ENCODE data around the gene PXDC1. TPM values are rescaled to one million over a fixed set of nuclear protein-coding genes. Genes with fewer than 3 reads are reported as not detected.

PXDC1 gene
- total and polyA plus RNA-seq, 4 donors, result 24.1 to 106 (median 77.6) TPM

DNA sequence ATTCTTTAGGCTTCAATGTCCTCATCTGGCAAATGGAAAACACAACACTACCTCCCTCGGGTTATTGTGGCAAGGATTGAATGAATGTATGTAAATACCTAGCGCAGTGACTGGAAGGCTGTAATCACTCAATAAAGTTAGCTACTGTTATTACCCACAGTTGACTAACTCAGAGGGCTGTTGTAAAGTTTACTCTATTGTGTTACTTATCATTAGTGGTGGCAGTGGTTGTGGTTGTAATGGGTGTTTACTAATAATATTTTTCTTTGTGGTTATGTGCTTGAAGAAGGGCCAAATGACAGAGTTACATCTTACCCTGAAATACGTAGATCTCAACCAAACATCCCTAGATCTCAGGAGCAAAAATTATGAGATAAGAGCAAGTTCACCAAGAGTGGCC is 42.0 kb upstream of the PXDC1 start (continued):
- TF ChIP-seq GABPA (IDR thresholded peaks at IDR 0.05 in 1 of 2, conservative IDR thresholded peaks at IDR 0.05 in 1 of 2) (no peak), NR2F2 (IDR thresholded peaks at IDR 0.05) (no peak), SP1 (IDR thresholded peaks at IDR 0.05) (no peak), TAF1 (conservative IDR thresholded peaks at IDR 0.05) (no peak)

- Histone ChIP-seq H3K9ac (ENCODE audit: low read depth in 1 of 2, low read length in 2 of 2) (no peak overlapping the region), H3K36me3 (ENCODE audit: control insufficient read depth in 4 of 4, insufficient read depth in 3 of 4, low read depth in 1 of 4, low read length in 3 of 4) (no peaks in the 10 kb centered on the region), H3K4me1 (ENCODE audit: control insufficient read depth in 4 of 4, insufficient read depth in 4 of 4, low read length in 3 of 4) (peaks cover 5 to 22% (median 16%) of the 10 kb centered on the region in 4 donors), H3K4me3 (ENCODE audit: low read depth in 1 of 3, low read length in 3 of 3) (no peak overlapping the region), H3K27me3 (ENCODE audit: control insufficient read depth in 4 of 4, insufficient read depth in 4 of 4, low read length in 3 of 4) (no peaks in the 10 kb centered on the region), H3K9me3 (ENCODE audit: control insufficient read depth in 4 of 4, low read length in 3 of 4) (no peaks in the 10 kb centered on the region), H3K27ac (ENCODE audit: low read depth in 1 of 2, low read length in 2 of 2) (no peak overlapping the region)
- DNase-seq (ENCODE audit: low spot score), result no peak
- TF ChIP-seq ATF3 (IDR thresholded peaks at IDR 0.05), result no peak
- no peak for TF ChIP-seq FOXA2 (IDR thresholded peaks at IDR 0.05)
- no peak for TF ChIP-seq HNF4G (IDR thresholded peaks at IDR 0.05)
- no peak for TF ChIP-seq TAF1 (conservative IDR thresholded peaks at IDR 0.05)
- no peak for TF ChIP-seq JUND (IDR thresholded peaks at IDR 0.05)
- no peak for TF ChIP-seq GABPA (IDR thresholded peaks at IDR 0.05 in 1 of 2, conservative IDR thresholded peaks at IDR 0.05 in 1 of 2)
- no peak for TF ChIP-seq EGR1 (IDR thresholded peaks at IDR 0.05; ENCODE audit: low read depth in 2 of 2)
- no peak for TF ChIP-seq SP1 (IDR thresholded peaks at IDR 0.05)
- no peak for TF ChIP-seq CTCF (IDR thresholded peaks at IDR 0.05; ENCODE audit: low read depth, low read length, missing input control)
- TF ChIP-seq, protein P1, sequence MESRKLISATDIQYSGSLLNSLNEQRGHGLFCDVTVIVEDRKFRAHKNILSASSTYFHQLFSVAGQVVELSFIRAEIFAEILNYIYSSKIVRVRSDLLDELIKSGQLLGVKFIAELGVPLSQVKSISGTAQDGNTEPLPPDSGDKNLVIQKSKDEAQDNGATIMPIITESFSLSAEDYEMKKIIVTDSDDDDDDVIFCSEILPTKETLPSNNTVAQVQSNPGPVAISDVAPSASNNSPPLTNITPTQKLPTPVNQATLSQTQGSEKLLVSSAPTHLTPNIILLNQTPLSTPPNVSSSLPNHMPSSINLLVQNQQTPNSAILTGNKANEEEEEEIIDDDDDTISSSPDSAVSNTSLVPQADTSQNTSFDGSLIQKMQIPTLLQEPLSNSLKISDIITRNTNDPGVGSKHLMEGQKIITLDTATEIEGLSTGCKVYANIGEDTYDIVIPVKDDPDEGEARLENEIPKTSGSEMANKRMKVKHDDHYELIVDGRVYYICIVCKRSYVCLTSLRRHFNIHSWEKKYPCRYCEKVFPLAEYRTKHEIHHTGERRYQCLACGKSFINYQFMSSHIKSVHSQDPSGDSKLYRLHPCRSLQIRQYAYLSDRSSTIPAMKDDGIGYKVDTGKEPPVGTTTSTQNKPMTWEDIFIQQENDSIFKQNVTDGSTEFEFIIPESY (IDR thresholded peaks at IDR 0.05), result no peak
- no peak for TF ChIP-seq REST (IDR thresholded peaks at IDR 0.05)
- TF ChIP-seq MAX (IDR thresholded peaks at IDR 0.05), result no peak
- TF ChIP-seq YY1 (IDR thresholded peaks at IDR 0.05), result no peak
- TF ChIP-seq RXRA (IDR thresholded peaks at IDR 0.05), result no peak
- TF ChIP-seq NR2F2 (IDR thresholded peaks at IDR 0.05), result no peak
- TF ChIP-seq RAD21 (IDR thresholded peaks at IDR 0.05), result no peak
- WGBS, result 91% methylated on average over 8 of the region's 8 CpGs
Observed at GRCh38 chr6:3791526-3792203, 40.2 kb upstream of the PXDC1 start.

Data from liver (tissue), 9 donors.